Gastrocnemius medialis (tissue), 4 donors: ENCODE measurements around the gene ASS1.

ENCODE experiments used
- POLR2A ChIP-seq, 2 donors: fragments of 450-650 bp; IDR thresholded peaks; one replicate each; pipeline ENCODE4 v1.6.1; 2017; ENCODE audit warnings: antibody characterized with exemption in 2 of 2, mild to moderate bottlenecking in 2 of 2, moderate library complexity in 2 of 2
- TF ChIP-seq, protein P1 (sequence below), 5 experiments: fragments of 450-650 bp in 3 of 5; fragments of 200-600 bp in 2 of 5; sonication (generic) in 2 of 5; IDR thresholded peaks in 4 of 5; conservative IDR thresholded peaks in 1 of 5; 1 replicate in 4 of 5; 2 replicates in 1 of 5; pipeline ENCODE4 v1.5.1; 2016 to 2019; ENCODE audit warnings: antibody characterized with exemption in 5 of 5, mild to moderate bottlenecking in 3 of 5, moderate library complexity in 3 of 5

DNA sequence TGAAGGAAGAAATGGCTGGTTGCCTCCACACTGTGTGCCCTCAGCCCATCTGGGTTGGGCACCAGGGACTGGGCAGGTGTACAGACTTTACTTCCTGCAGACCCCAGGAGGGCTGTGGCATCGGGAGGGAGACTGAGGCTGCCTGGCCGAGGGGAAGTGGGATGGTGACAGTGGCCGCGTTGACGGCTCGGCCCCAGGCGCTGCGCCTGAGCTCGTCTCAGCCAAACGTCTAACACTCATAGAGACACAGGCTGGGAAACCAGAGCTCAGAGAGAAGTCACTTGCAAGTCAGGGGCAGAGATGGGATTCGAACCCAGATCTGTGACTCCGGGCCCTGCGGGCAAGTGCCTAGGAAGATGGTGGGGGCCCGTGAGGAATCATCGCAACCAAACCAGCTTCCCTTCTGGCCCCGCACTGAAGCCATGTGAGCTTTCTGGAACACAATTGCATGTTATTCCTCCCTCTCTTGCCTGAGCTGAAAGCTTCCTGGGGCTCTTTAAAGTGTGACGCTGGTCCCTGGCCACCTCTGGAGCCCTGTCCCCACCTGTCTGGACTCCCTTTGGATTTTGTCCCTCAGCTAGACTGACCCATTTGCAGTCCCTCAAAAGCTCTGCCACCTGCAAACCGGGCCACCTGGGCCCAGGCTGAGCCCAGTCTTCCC is 81.6 kb downstream of the ASS1 start:
- TF ChIP-seq, protein P1, sequence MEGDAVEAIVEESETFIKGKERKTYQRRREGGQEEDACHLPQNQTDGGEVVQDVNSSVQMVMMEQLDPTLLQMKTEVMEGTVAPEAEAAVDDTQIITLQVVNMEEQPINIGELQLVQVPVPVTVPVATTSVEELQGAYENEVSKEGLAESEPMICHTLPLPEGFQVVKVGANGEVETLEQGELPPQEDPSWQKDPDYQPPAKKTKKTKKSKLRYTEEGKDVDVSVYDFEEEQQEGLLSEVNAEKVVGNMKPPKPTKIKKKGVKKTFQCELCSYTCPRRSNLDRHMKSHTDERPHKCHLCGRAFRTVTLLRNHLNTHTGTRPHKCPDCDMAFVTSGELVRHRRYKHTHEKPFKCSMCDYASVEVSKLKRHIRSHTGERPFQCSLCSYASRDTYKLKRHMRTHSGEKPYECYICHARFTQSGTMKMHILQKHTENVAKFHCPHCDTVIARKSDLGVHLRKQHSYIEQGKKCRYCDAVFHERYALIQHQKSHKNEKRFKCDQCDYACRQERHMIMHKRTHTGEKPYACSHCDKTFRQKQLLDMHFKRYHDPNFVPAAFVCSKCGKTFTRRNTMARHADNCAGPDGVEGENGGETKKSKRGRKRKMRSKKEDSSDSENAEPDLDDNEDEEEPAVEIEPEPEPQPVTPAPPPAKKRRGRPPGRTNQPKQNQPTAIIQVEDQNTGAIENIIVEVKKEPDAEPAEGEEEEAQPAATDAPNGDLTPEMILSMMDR (IDR thresholded peaks at IDR 0.05 in 4 of 5, conservative IDR thresholded peaks at IDR 0.05 in 1 of 5) = no peak
- no peak for TF ChIP-seq POLR2A (IDR thresholded peaks at IDR 0.05)
